HUES48 (cell line): ENCODE data around the gene ATXN1.
A peak's percentile ranks its signal among the peaks of the same experiment; 100 is the strongest.
"Not testable (repeated sequence)": the region's sequence is repeated elsewhere in the genome, so short reads cannot be mapped to it uniquely, and the experiment has no call there.

ENCODE experiments used
- H3K27ac ChIP-seq: one replicate; pipeline ENCODE4 v1.7.0; 2013; ENCODE audit warnings: low read depth, low read length, inconsistent platforms
- H3K27me3 ChIP-seq: 2 replicates; pipeline ENCODE4 v1.6.1; 2013; ENCODE audit warnings: mild to moderate bottlenecking, low read length; ENCODE audit not compliant: control insufficient read depth, insufficient read depth
- H3K36me3 ChIP-seq: 2 replicates; pipeline ENCODE4 v1.6.1; 2013; ENCODE audit warnings: low read length; ENCODE audit not compliant: control insufficient read depth, insufficient read depth
- H3K4me1 ChIP-seq: 2 replicates; pipeline ENCODE4 v1.6.1; 2013; ENCODE audit warnings: mild to moderate bottlenecking, low read length; ENCODE audit not compliant: control insufficient read depth, insufficient read depth
- H3K4me3 ChIP-seq: 2 replicates; pipeline ENCODE4 v1.5.1; 2013; ENCODE audit warnings: mild to moderate bottlenecking, low read depth, low read length
- H3K9ac ChIP-seq: 2 replicates; pipeline ENCODE4 v1.6.1; 2013; ENCODE audit warnings: mild to moderate bottlenecking, low read depth, low read length, moderate library complexity
- H3K9me3 ChIP-seq: 2 replicates; pipeline ENCODE4 v1.6.1; 2013; ENCODE audit warnings: low read length; ENCODE audit not compliant: control insufficient read depth, insufficient read depth

The ATXN1 gene

GRCh38 chr6:16704401-16705045, 56.7 kb downstream of the ATXN1 start:
- Histone ChIP-seq H3K9ac (no peak overlapping the region), H3K4me1 (peaks cover 12% of the 10 kb centered on the region; the same call in 1 of the 2 replicates), H3K4me3 (no peak overlapping the region), H3K36me3 (no peaks in the 10 kb centered on the region), H3K27me3 (no peaks in the 10 kb centered on the region), H3K9me3 (no peaks in the 10 kb centered on the region), H3K27ac (no peak overlapping the region)

GRCh38 chr6:16702627-16703378, 58.5 kb downstream of the ATXN1 start:
- not testable (repeated sequence) for H3K36me3 ChIP-seq, H3K9me3 ChIP-seq, H3K9ac ChIP-seq, H3K4me3 ChIP-seq, H3K27me3 ChIP-seq, H3K27ac ChIP-seq
- H3K4me1 ChIP-seq = peaks cover 18% of the 10 kb centered on the region

GRCh38 chr6:16700916-16701234, 60.4 kb downstream of the ATXN1 start:
- H3K9ac ChIP-seq = no peak overlapping the region
- H3K4me3 ChIP-seq = no peak overlapping the region
- H3K27me3 ChIP-seq = no peaks in the 10 kb centered on the region
- H3K4me1 ChIP-seq = peaks cover 25% of the 10 kb centered on the region
- H3K36me3 ChIP-seq = no peaks in the 10 kb centered on the region
- no peak overlapping the region for H3K27ac ChIP-seq
- H3K9me3 ChIP-seq = no peaks in the 10 kb centered on the region

- Histone ChIP-seq H3K9me3 (no peaks in the 10 kb centered on the region), H3K27ac (peak overlapping the region; percentile 68), H3K36me3 (no peaks in the 10 kb centered on the region), H3K4me1 (peaks cover 21% of the 10 kb centered on the region), H3K27me3 (no peaks in the 10 kb centered on the region), H3K4me3 (no peak overlapping the region), H3K9ac (no peak overlapping the region)
Observed at GRCh38 chr6:16700202-16700915, 60.9 kb downstream of the ATXN1 start.

GRCh38 chr6:16698997-16699868, 62.0 kb downstream of the ATXN1 start:
- peaks cover 19% of the 10 kb centered on the region for H3K4me1 ChIP-seq
- H3K27ac ChIP-seq = peak overlapping the region; percentile 68
- H3K9ac ChIP-seq = no peak overlapping the region; the same call in 1 of the 2 replicates

GRCh38 chr6:16698162-16698533, 63.1 kb downstream of the ATXN1 start:
- Histone ChIP-seq H3K4me1 (peaks cover 19% of the 10 kb centered on the region), H3K36me3 (no peaks in the 10 kb centered on the region), H3K4me3 (no peak overlapping the region), H3K9me3 (no peaks in the 10 kb centered on the region), H3K27ac (no peak overlapping the region), H3K9ac (no peak overlapping the region), H3K27me3 (no peaks in the 10 kb centered on the region)

More at GRCh38 chr6:16698997-16699868, 62.0 kb downstream of the ATXN1 start:
- no peaks in the 10 kb centered on the region for H3K9me3 ChIP-seq
- H3K27me3 ChIP-seq = no peaks in the 10 kb centered on the region
- H3K36me3 ChIP-seq = no peaks in the 10 kb centered on the region
- no peak overlapping the region for H3K4me3 ChIP-seq

- Histone ChIP-seq H3K36me3 (no peaks in the 10 kb centered on the region), H3K9ac (no peak overlapping the region), H3K4me1 (peaks cover 19% of the 10 kb centered on the region), H3K4me3 (no peak overlapping the region), H3K9me3 (no peaks in the 10 kb centered on the region), H3K27ac (no peak overlapping the region), H3K27me3 (no peaks in the 10 kb centered on the region)
Observed at GRCh38 chr6:16697437-16698161, 63.7 kb downstream of the ATXN1 start.

- H3K27me3 ChIP-seq = no peaks in the 10 kb centered on the region
- H3K27ac ChIP-seq = no peak overlapping the region
- no peak overlapping the region for H3K9ac ChIP-seq
- H3K4me1 ChIP-seq = peaks cover 19% of the 10 kb centered on the region
- H3K9me3 ChIP-seq = no peaks in the 10 kb centered on the region
- H3K36me3 ChIP-seq = no peaks in the 10 kb centered on the region
- H3K4me3 ChIP-seq = no peak overlapping the region
Observed at GRCh38 chr6:16696496-16696895, 64.8 kb downstream of the ATXN1 start.

GRCh38 chr6:16694781-16695578, 66.3 kb downstream of the ATXN1 start:
- H3K4me1 ChIP-seq = peaks cover 15% of the 10 kb centered on the region
- no peaks in the 10 kb centered on the region for H3K9me3 ChIP-seq
- H3K4me3 ChIP-seq = no peak overlapping the region
- H3K36me3 ChIP-seq = no peaks in the 10 kb centered on the region
- no peak overlapping the region for H3K9ac ChIP-seq
- no peak overlapping the region for H3K27ac ChIP-seq
- H3K27me3 ChIP-seq = no peaks in the 10 kb centered on the region
